Heart right ventricle (tissue), 16 donors: Measurements from ENCODE around the gene BTBD19. TPM values are rescaled to one million over a fixed set of nuclear protein-coding genes. Genes with fewer than 3 reads are reported as not detected.

Source experiments
- ATAC-seq, 8 donors: fragments of 200-7000 bp; cut with Tn5 transposase; one replicate each; pipeline ENCODE4 v1.9.1; 2020; ENCODE audit warnings: mild to moderate bottlenecking in 8 of 8, moderate library complexity in 8 of 8, moderate number of reproducible peaks in 1 of 8
- DNase-seq, 2 donors: peaks; one replicate each; pipeline ENCODE4 v3.0.0-alpha.2; 2020
- H3K27ac ChIP-seq, 10 donors: fragments of 200-600 bp; sonication (generic) in 2 of 10; one replicate each; pipeline versions ENCODE4 v1.5.0 to v1.8.0; 2020 to 2022; ENCODE audit warnings: mild to moderate bottlenecking in 3 of 10
- H3K27me3 ChIP-seq, 7 donors: fragments of 200-600 bp; one replicate each; pipeline ENCODE4 v1.8.0; 2021 to 2022; ENCODE audit warnings: mild to moderate bottlenecking in 2 of 7
- H3K36me3 ChIP-seq, 9 donors: fragments of 200-600 bp; sonication (generic) in 1 of 9; one replicate each; pipeline versions ENCODE4 v1.5.0 to v1.8.0; 2020 to 2022; ENCODE audit warnings: mild to moderate bottlenecking in 2 of 9
- H3K4me1 ChIP-seq, 9 donors: fragments of 200-600 bp; sonication (generic) in 1 of 9; one replicate each; pipeline versions ENCODE4 v1.5.0 to v1.8.0; 2020 to 2022; ENCODE audit warnings: mild to moderate bottlenecking in 4 of 9
- H3K4me3 ChIP-seq, 10 donors: fragments of 200-600 bp; sonication (generic) in 2 of 10; one replicate each; pipeline versions ENCODE4 v1.5.0 to v1.8.0; 2020 to 2022; ENCODE audit warnings: mild to moderate bottlenecking in 7 of 10, moderate library complexity in 2 of 10
- H3K9me3 ChIP-seq, 11 donors: fragments of 200-600 bp in 10 of 11; sonication (generic) in 2 of 11; one replicate each; pipeline versions ENCODE4 v1.5.0 to v1.8.0; 2013 to 2022; ENCODE audit warnings: mild to moderate bottlenecking in 2 of 11, control low read depth in 1 of 11, moderate library complexity in 1 of 11
- CTCF ChIP-seq, 9 donors: fragments of 200-600 bp; sonication (generic) in 2 of 9; IDR thresholded peaks; one replicate each; pipeline versions ENCODE4 v1.5.0 to v1.8.0; 2021 to 2022; ENCODE audit warnings: antibody characterized with exemption in 9 of 9, mild to moderate bottlenecking in 5 of 9, moderate library complexity in 1 of 9
- WGBS, 2 donors: extraction: QIAGEN DNeasy Blood & Tissue Kit; methylation state at CpG; one replicate each; pipeline ENCODE4 v1.1.7; 2013; ENCODE audit warnings: inconsistent platforms in 1 of 2; 5-methylcytosine and 5-hydroxymethylcytosine counted together
- intact Hi-C, 10 donors: fragments of 100-400 bp; cut with DNase I; formaldehyde crosslinking; loops; one replicate each; pipeline versions ENCODE4 v1.11.1 to v1.14.2; 2022
- polyA plus RNA-seq, 2 donors: library from polyadenylated mRNA; stranded (reverse); fragments of 200-250 nt; gene quantifications; one replicate each; pipeline ENCODE4 v1.2.3, GENCODE V29; 2013
- total RNA-seq, 10 donors: library from RNA; stranded (reverse); fragmentation: NEBNext Ultra II Directional in 3 of 10; extraction: Animal tissue kit (Norgen Biotek cat#: 25700) in 3 of 10; gene quantifications; one replicate each; pipeline versions ENCODE4 v1.2.1 to v1.2.4, GENCODE V29; 2021 to 2023
- donor health status: Arrhythmogenic right ventricular cardiomyopathy.
- donor health status: ischemic (EF 13 %, LVEDD 7.1; RV severe dilation, severe dysfunction).
- donor health status: healthy with polysubstance abuse.
- donor health status: DM: no; HTN: yes; CAD: no.
- donor health status: DM: no; HTN: no; CAD: no.
- donor health status: ischemic (EF 25% LVEDD 6.9; RV normal size, moderate dysfunction).
- donor health status: ischemic (EF 25% LVEDD 5.7; RV mildly dilated, moderate dysfunction).
- donor health status: healthy.
- donor health status: DM: yes; HTN: yes; CAD: no.
- donor health status: Ischemic cardiomyopathy.
- donor health status: ischemic (EF 35%, LVEDD 5.7; RV mildly dilated, moderate dysfunction).
- donor health status: nonischemic (EF 11% LVEDD 7.7; RV severe dilation, severe dysfunction).
- donor health status: DM: yes; HTN: yes; CAD: no.
- donor health status: PGD.
- donor health status: ischemic (EF 29% LVEDD 5.4; RV normal size, mild dysfunction).
- donor health status: nonischemic (EF 23%, LVEDD 6.1; RV moderate dilation, normal function).

Gene BTBD19
- total and polyA plus RNA-seq, 12 donors = 1.8 to 12.5 (median 3.2) TPM

GRCh38 chr1:44803062-44803311, 5.3 kb upstream of the BTBD19 start:
- Histone ChIP-seq H3K36me3 (peaks cover 0 to 48% (median 23%) of the 10 kb centered on the region in 9 donors), H3K4me1 (peaks cover 32 to 78% (median 70%) of the 10 kb centered on the region in 9 donors), H3K27me3 (no peaks in the 10 kb centered on the region), H3K9me3 (no peaks in the 10 kb centered on the region), H3K27ac (peak overlapping the region in 9 of 10 donors; percentile 47 to 100 (median 97)), H3K4me3 (peak overlapping the region in 5 of 10 donors; percentile 77 to 98 (median 89))
- intact Hi-C loops = loop anchor here in 1 of 10 donors (5.0 kb wide), 1 partner anchor 34 kb away; no protein-coding TSS in a partner anchor
- 89 to 92% methylated on average over 9 of the region's 9 CpGs for WGBS, 2 donors
- DNase-seq = no peak
- TF ChIP-seq CTCF (IDR thresholded peaks at IDR 0.05) = no peak
- ATAC-seq = no peak

- no peak for DNase-seq
- no peak for TF ChIP-seq CTCF (IDR thresholded peaks at IDR 0.05)
- intact Hi-C loops = loop anchor here in 1 of 10 donors (5.0 kb wide), 1 partner anchor 34 kb away; no protein-coding TSS in a partner anchor
Measured at GRCh38 chr1:44803312-44804095, 4.8 kb upstream of the BTBD19 start.

GRCh38 chr1:44805311-44806024, 2.9 kb upstream of the BTBD19 start:
- H3K27ac ChIP-seq = peak overlapping the region in 9 of 10 donors; percentile 92 to 100 (median 99)
- H3K36me3 ChIP-seq = peaks cover 0 to 48% (median 23%) of the 10 kb centered on the region in 9 donors
- 90 to 92% methylated on average over 20 of the region's 20 CpGs for WGBS, 2 donors
- no peak for DNase-seq
- H3K9me3 ChIP-seq = no peaks in the 10 kb centered on the region
- H3K4me3 ChIP-seq = no peak overlapping the region
- TF ChIP-seq CTCF (IDR thresholded peaks at IDR 0.05) = no peak
- H3K27me3 ChIP-seq = no peaks in the 10 kb centered on the region
- intact Hi-C loops = no loop called here
- peaks cover 55 to 95% (median 88%) of the 10 kb centered on the region in 9 donors for H3K4me1 ChIP-seq
- ATAC-seq = no peak

More at GRCh38 chr1:44803312-44804095, 4.8 kb upstream of the BTBD19 start:
- WGBS, 2 donors = 84 to 87% methylated on average over 13 of the region's 13 CpGs
- H3K9me3 ChIP-seq = no peaks in the 10 kb centered on the region
- no peak for ATAC-seq
- H3K27ac ChIP-seq = peak overlapping the region in 9 of 10 donors; percentile 47 to 100 (median 97)
- peaks cover 0 to 48% (median 23%) of the 10 kb centered on the region in 9 donors for H3K36me3 ChIP-seq
- peak overlapping the region in 3 of 10 donors; percentile 3 to 98 (median 88) for H3K4me3 ChIP-seq
- peaks cover 35 to 84% (median 76%) of the 10 kb centered on the region in 9 donors for H3K4me1 ChIP-seq
- no peaks in the 10 kb centered on the region for H3K27me3 ChIP-seq

GRCh38 chr1:44806025-44806703, 2.2 kb upstream of the BTBD19 start:
- no peaks in the 10 kb centered on the region for H3K9me3 ChIP-seq
- TF ChIP-seq CTCF (IDR thresholded peaks at IDR 0.05) = no peak
- intact Hi-C loops = no loop called here
- peak overlapping the region; percentile 92 to 100 (median 99) for H3K27ac ChIP-seq
- H3K36me3 ChIP-seq = peaks cover 0 to 48% (median 23%) of the 10 kb centered on the region in 9 donors
- 80 to 93% methylated on average over 68 to 70 of the region's 70 CpGs for WGBS, 2 donors
- no peaks in the 10 kb centered on the region for H3K27me3 ChIP-seq
- H3K4me3 ChIP-seq = peak overlapping the region in 6 of 10 donors; percentile 1 to 46 (median 20)
- H3K4me1 ChIP-seq = peaks cover 61 to 98% (median 90%) of the 10 kb centered on the region in 9 donors
- DNase-seq (no peak), ATAC-seq (no peak)
